Ishikawa (cell line): ENCODE results near the gene KCTD16.

ENCODE experiments used
- CEBPB ChIP-seq: IDR thresholded peaks from 2 replicates; pipeline ENCODE4 v1.6.1; 2012
- CREB1 ChIP-seq: IDR thresholded peaks from 2 replicates; pipeline ENCODE4 v1.6.1; 2012; ENCODE audit warnings: low read depth
- EGR1 ChIP-seq: IDR thresholded peaks from 2 replicates; pipeline ENCODE4 v1.6.1; 2012
- EP300 ChIP-seq: IDR thresholded peaks from 2 replicates; pipeline ENCODE4 v1.6.1; 2012; ENCODE audit warnings: borderline replicate concordance
- FOXM1 ChIP-seq: IDR thresholded peaks from 2 replicates; pipeline ENCODE4 v1.6.1; 2012; ENCODE audit warnings: low read depth, borderline replicate concordance
- MAX ChIP-seq: IDR thresholded peaks from 2 replicates; pipeline ENCODE4 v1.6.1; 2012
- NFIC ChIP-seq: IDR thresholded peaks from 2 replicates; pipeline ENCODE4 v1.6.1; 2012
- RAD21 ChIP-seq: IDR thresholded peaks from 2 replicates; pipeline ENCODE4 v1.6.1; 2012; ENCODE audit warnings: low read depth
- REST ChIP-seq: IDR thresholded peaks from 2 replicates; pipeline ENCODE4 v1.6.1; 2012; ENCODE audit warnings: low read depth, mild to moderate bottlenecking
- TAF1 ChIP-seq: IDR thresholded peaks from 2 replicates; pipeline ENCODE4 v1.6.1; 2012; ENCODE audit warnings: low read depth, mild to moderate bottlenecking
- TCF12 ChIP-seq: IDR thresholded peaks from 2 replicates; pipeline ENCODE4 v1.6.1; 2012; ENCODE audit warnings: low read depth
- TEAD4 ChIP-seq: IDR thresholded peaks from 2 replicates; pipeline ENCODE4 v1.6.1; 2012
- USF1 ChIP-seq: IDR thresholded peaks from 2 replicates; pipeline ENCODE4 v1.6.1; 2012
- YY1 ChIP-seq: IDR thresholded peaks from 2 replicates; pipeline ENCODE4 v1.6.1; 2012; ENCODE audit warnings: low read depth
- ZBTB7A ChIP-seq: IDR thresholded peaks from 2 replicates; pipeline ENCODE4 v1.6.1; 2012; ENCODE audit warnings: low read depth

Gene KCTD16

GRCh38 chr5:144404672-144405071 is 234.0 kb downstream of the KCTD16 start:
- TF ChIP-seq EP300: no peak
- TF ChIP-seq ZBTB7A: no peak
- TF ChIP-seq RAD21: no peak
- TF ChIP-seq NFIC: no peak
- no peak for TF ChIP-seq EGR1
- TF ChIP-seq TEAD4: no peak
- no peak for TF ChIP-seq CREB1
- TF ChIP-seq TCF12: no peak
- TF ChIP-seq REST: no peak
- TF ChIP-seq YY1: no peak
- no peak for TF ChIP-seq USF1
- no peak for TF ChIP-seq MAX
- no peak for TF ChIP-seq CEBPB

- TF ChIP-seq TCF12: no peak
- no peak for TF ChIP-seq REST
- TF ChIP-seq EGR1: no peak
Measured at GRCh38 chr5:144405991-144406390, 235.3 kb downstream of the KCTD16 start.

- no peak for TF ChIP-seq EGR1
- TF ChIP-seq REST: no peak
- TF ChIP-seq FOXM1: no peak
- no peak for TF ChIP-seq TAF1
- no peak for TF ChIP-seq CREB1
- TF ChIP-seq MAX: no peak
- TF ChIP-seq NFIC: no peak
Measured at GRCh38 chr5:144406442-144406841, 235.8 kb downstream of the KCTD16 start.

GRCh38 chr5:144414202-144415029 is 243.7 kb downstream of the KCTD16 start:
- TF ChIP-seq FOXM1 (no peak), RAD21 (no peak), TAF1 (no peak), NFIC (no peak), MAX (no peak), ZBTB7A (no peak), YY1 (no peak), TEAD4 (no peak), EP300 (no peak), TCF12 (no peak), CEBPB (no peak), USF1 (no peak), REST (no peak), CREB1 (no peak), EGR1 (no peak)
